ENCODE results near the gene EIF2S2. TPM values are rescaled to one million over a fixed set of nuclear protein-coding genes. Genes with fewer than 3 reads are reported as not detected.

EIF2S2 gene
- total RNA-seq, 1 donor from 2014 or later, result 34.6 TPM

DNA sequence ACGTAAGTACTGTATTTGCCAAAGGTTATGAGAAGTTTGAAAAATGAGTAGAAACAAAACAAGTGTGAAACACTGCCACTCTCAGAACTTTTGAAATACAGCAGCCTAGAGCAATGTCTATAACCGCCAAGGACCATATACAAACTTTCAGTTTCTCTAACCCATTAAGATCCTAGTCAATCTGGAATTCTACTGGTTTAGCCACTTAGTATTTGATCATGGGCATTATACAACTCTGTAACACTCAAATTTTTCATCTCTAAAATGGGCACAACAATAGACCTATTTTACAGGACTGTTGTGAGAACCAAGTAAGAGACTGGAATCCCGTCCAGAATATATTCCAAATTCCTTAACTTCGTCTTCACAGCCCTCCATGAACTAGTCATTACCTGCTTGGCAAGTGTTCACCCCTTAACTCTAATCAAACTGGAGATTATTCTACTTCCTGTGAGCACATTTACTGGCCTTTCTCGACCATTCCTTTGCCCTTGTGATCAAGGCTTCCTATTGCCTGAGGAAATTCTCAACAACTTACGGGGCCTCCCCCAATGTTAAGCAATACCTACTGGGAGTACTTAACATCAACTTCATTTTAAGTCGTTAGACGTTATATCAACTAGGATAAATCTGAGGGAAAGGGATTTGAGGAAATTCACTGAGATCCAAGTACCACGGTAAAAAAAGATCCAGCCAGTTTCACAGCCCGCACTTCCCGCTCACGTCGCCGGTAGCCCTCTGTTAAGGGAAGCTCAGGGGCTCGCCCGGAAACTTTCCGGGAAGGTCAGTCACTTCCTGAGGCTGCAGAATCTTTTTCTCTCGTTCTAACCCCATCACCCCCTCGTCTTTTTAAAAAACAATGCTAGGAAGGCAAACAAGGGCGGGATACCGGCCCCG is 1.1 kb downstream of the EIF2S2 start:
- intact Hi-C loops (cut with DNase I), result no loop called here
- Histone ChIP-seq H3K27ac (peak overlapping the region; percentile 92), H3K4me1 (peaks cover 51% of the 10 kb centered on the region), H3K36me3 (peaks cover 0 to 11% of the 10 kb centered on the region in 2 donors), H3K4me3 (peak overlapping the region; percentile 63 to 99), H3K9me3 (no peaks in the 10 kb centered on the region), H3K27me3 (no peaks in the 10 kb centered on the region)
- no peak for DNase-seq (ENCODE audit: extremely low spot score in 2 of 2)
- TF ChIP-seq, protein P1, sequence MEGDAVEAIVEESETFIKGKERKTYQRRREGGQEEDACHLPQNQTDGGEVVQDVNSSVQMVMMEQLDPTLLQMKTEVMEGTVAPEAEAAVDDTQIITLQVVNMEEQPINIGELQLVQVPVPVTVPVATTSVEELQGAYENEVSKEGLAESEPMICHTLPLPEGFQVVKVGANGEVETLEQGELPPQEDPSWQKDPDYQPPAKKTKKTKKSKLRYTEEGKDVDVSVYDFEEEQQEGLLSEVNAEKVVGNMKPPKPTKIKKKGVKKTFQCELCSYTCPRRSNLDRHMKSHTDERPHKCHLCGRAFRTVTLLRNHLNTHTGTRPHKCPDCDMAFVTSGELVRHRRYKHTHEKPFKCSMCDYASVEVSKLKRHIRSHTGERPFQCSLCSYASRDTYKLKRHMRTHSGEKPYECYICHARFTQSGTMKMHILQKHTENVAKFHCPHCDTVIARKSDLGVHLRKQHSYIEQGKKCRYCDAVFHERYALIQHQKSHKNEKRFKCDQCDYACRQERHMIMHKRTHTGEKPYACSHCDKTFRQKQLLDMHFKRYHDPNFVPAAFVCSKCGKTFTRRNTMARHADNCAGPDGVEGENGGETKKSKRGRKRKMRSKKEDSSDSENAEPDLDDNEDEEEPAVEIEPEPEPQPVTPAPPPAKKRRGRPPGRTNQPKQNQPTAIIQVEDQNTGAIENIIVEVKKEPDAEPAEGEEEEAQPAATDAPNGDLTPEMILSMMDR (IDR thresholded peaks at IDR 0.05), result no peak
- TF ChIP-seq POLR2A (IDR thresholded peaks at IDR 0.05) (no peak), POLR2AphosphoS5 (IDR thresholded peaks at IDR 0.05; ENCODE audit: insufficient read depth in 1 of 2, low read depth in 1 of 2) (no peak)

DNA sequence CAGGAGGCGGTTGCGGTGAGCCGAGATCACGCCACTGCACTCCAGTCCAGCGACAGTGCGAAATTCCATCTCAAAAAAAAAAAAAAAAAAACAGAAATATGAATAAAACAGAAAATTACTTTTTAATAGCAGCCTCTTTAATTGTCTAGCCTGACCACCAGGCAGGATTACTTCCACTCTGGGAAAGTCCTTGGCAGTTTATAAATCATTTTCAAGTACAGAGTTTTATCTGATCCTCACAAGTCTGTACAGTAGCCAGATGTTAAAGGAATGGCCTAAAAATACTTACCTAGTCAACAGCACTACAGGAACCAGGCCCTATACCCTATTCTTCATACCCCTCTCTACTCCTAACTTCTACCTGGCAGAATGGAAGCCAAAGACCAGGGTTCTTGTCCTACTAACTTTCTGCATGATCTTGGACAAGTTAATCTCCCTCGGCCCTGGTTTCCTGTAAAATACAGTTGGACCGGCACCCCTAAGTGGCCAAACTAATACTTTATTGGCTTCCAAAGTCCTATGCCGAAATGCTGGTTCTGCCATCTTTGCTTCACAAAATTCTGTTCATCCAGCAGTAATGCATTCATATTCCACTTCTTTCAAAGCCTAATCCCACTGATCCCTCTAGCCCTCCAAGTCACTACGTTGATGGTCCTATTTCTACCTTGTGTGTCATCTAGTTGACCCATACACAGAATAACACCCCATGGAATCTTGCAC is 1.9 kb downstream of the EIF2S2 start:
- DNase-seq (ENCODE audit: extremely low spot score in 2 of 2), result no peak
- H3K4me1 ChIP-seq, result peaks cover 59% of the 10 kb centered on the region
- intact Hi-C loops (cut with DNase I), result no loop called here
- peaks cover 0 to 19% of the 10 kb centered on the region in 2 donors for H3K36me3 ChIP-seq
- H3K27ac ChIP-seq, result peak overlapping the region; percentile 92
- H3K27me3 ChIP-seq, result no peaks in the 10 kb centered on the region
- H3K4me3 ChIP-seq, result peak overlapping the region; percentile 63 to 99
- no peaks in the 10 kb centered on the region for H3K9me3 ChIP-seq
- TF ChIP-seq POLR2AphosphoS5 (IDR thresholded peaks at IDR 0.05; ENCODE audit: insufficient read depth in 1 of 2, low read depth in 1 of 2) (no peak), POLR2A (IDR thresholded peaks at IDR 0.05) (no peak)
- TF ChIP-seq, protein P1 (IDR thresholded peaks at IDR 0.05), result no peak

GRCh38 chr20:34109442-34109841 is 2.6 kb downstream of the EIF2S2 start:
- H3K27ac ChIP-seq, result no peak overlapping the region
- no peak overlapping the region for H3K4me3 ChIP-seq
- TF ChIP-seq POLR2AphosphoS5 (IDR thresholded peaks at IDR 0.05; ENCODE audit: insufficient read depth in 1 of 2, low read depth in 1 of 2) (no peak), POLR2A (IDR thresholded peaks at IDR 0.05) (no peak)
- TF ChIP-seq, protein P1 (IDR thresholded peaks at IDR 0.05), result no peak
- H3K4me1 ChIP-seq, result peaks cover 65% of the 10 kb centered on the region
- no peak for DNase-seq (ENCODE audit: extremely low spot score in 2 of 2)
- H3K36me3 ChIP-seq, result peaks cover 0 to 26% of the 10 kb centered on the region in 2 donors
- intact Hi-C loops (cut with DNase I), result no loop called here
- H3K9me3 ChIP-seq, result no peaks in the 10 kb centered on the region
- H3K27me3 ChIP-seq, result no peaks in the 10 kb centered on the region

DNA sequence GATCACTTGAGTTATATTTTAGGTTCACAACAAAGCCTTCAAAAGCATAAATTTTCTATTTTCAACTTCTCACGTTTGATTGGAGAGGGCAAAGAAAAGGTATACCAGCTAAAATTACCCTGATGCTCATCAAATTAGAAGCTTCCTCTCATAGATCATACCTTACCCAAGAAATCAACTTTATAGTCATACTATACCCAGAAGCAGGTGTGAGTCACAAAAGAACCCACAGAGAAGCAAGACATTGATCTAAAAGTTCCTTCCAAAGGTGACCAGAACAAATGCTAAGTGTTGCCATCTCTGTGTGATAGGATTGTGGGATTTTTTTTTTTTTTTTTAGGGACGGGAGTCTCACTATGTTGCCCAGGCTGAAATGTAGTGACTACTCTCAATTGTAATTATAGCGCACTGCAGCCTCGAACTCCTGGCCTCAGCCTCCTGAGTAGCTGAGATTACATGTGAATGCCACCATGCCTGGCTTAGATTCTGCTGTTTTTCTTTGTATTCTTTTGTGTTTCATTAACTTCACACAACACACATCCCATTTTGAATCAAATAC is 3.3 kb downstream of the EIF2S2 start:
- H3K27me3 ChIP-seq, result no peaks in the 10 kb centered on the region
- no peak overlapping the region for H3K4me3 ChIP-seq
- peaks cover 65% of the 10 kb centered on the region for H3K4me1 ChIP-seq
- peaks cover 0 to 31% of the 10 kb centered on the region in 2 donors for H3K36me3 ChIP-seq
- intact Hi-C loops (cut with DNase I), result no loop called here
- no peak overlapping the region for H3K27ac ChIP-seq
- no peaks in the 10 kb centered on the region for H3K9me3 ChIP-seq
- TF ChIP-seq POLR2A (IDR thresholded peaks at IDR 0.05) (no peak), POLR2AphosphoS5 (IDR thresholded peaks at IDR 0.05; ENCODE audit: insufficient read depth in 1 of 2, low read depth in 1 of 2) (no peak)
- TF ChIP-seq, protein P1 (IDR thresholded peaks at IDR 0.05), result no peak
- no peak for DNase-seq (ENCODE audit: extremely low spot score in 2 of 2)

All from vagina (tissue), 2 donors.